NCI-H446 (cell line): ENCODE data around the gene USP30.

Experiments
- DNase-seq, 2 experiments: peaks; one replicate each; lab custom pipeline; 2025; lab: John Stamatoyannopoulos, UW

The USP30 gene

GRCh38 chr12:109097435-109098182 lies 45.2 kb downstream of the USP30 start, which contains the start of gene UNG:
Gene UNG, plus strand, starts transcription at chr12:109097597. Its CDS starts 83 bp downstream, at chr12:109097680.
- peak; percentile 84 to 96 for DNase-seq

- peak in 1 of 2 experiments; percentile 44 for DNase-seq
These were observed 45.8 kb downstream of the USP30 start for GRCh38 chr12:109098183-109098604.

GRCh38 chr12:109098651-109099050 lies 46.3 kb downstream of the USP30 start:
- DNase-seq: no peak

GRCh38 chr12:109099431-109100020 lies 47.1 kb downstream of the USP30 start:
- no peak for DNase-seq

- DNase-seq: no peak
These were observed 48.4 kb downstream of the USP30 start for GRCh38 chr12:109100741-109101140.

GRCh38 chr12:109102491-109102890 lies 50.1 kb downstream of the USP30 start:
- no peak for DNase-seq

- DNase-seq: no peak
These were observed 52.8 kb downstream of the USP30 start for GRCh38 chr12:109105176-109105575.

GRCh38 chr12:109109746-109110350 lies 57.5 kb downstream of the USP30 start:
- no peak for DNase-seq

GRCh38 chr12:109110988-109111495 lies 58.7 kb downstream of the USP30 start:
- DNase-seq: no peak

GRCh38 chr12:109112720-109113465 lies 60.5 kb downstream of the USP30 start:
- no peak for DNase-seq

GRCh38 chr12:109113661-109114321 lies 61.4 kb downstream of the USP30 start:
- DNase-seq: no peak

GRCh38 chr12:109114644-109115043 lies 62.3 kb downstream of the USP30 start:
- DNase-seq: no peak

GRCh38 chr12:109115404-109115757 lies 63.0 kb downstream of the USP30 start:
- DNase-seq: no peak

- DNase-seq: no peak
These were observed 63.6 kb downstream of the USP30 start, which contains the start of gene ACACB for GRCh38 chr12:109115758-109116610. Gene ACACB, plus strand, starts transcription at chr12:109116587. Its CDS starts 22,819 bp downstream, at chr12:109139406.

- no peak for DNase-seq
These were observed 64.2 kb downstream of the USP30 start for GRCh38 chr12:109116611-109116949.

- no peak for DNase-seq
These were observed 67.7 kb downstream of the USP30 start for GRCh38 chr12:109120095-109120494.

GRCh38 chr12:109120557-109120956 lies 68.2 kb downstream of the USP30 start:
- no peak for DNase-seq

- no peak for DNase-seq
These were observed 69.0 kb downstream of the USP30 start for GRCh38 chr12:109121346-109121880.

GRCh38 chr12:109124878-109125648 lies 72.7 kb downstream of the USP30 start:
- no peak for DNase-seq

GRCh38 chr12:109125791-109126190 lies 73.4 kb downstream of the USP30 start:
- no peak for DNase-seq
